Ascending aorta (tissue), 2 donors: Measurements from ENCODE around the gene ENSA. TPM values are rescaled to one million over a fixed set of nuclear protein-coding genes. Genes with fewer than 3 reads are reported as not detected.

ENCODE experiments used
- DNase-seq, 2 donors: peaks; one replicate each; pipeline ENCODE4 v3.0.0-alpha.2; 2019; ENCODE audit warnings: low spot score in 2 of 2
- H3K27ac ChIP-seq, 2 donors: fragments of 200-600 bp; sonication (generic); one replicate each; pipeline ENCODE4 v1.5.1; 2016 to 2017; ENCODE audit warnings: mild to moderate bottlenecking in 1 of 2
- H3K27me3 ChIP-seq: fragments of 200-600 bp; sonication (generic); one replicate; pipeline ENCODE4 v1.5.1; 2017
- H3K36me3 ChIP-seq, 2 donors: fragments of 200-600 bp; sonication (generic); one replicate each; pipeline ENCODE4 v1.5.1; 2016
- H3K4me1 ChIP-seq, 2 donors: fragments of 200-600 bp; sonication (generic); one replicate each; pipeline ENCODE4 v1.5.1; 2016 to 2017; ENCODE audit warnings: mild to moderate bottlenecking in 1 of 2
- H3K4me3 ChIP-seq, 2 donors: fragments of 200-600 bp; sonication (generic); one replicate each; pipeline ENCODE4 v1.5.1; 2016 to 2017; ENCODE audit warnings: mild to moderate bottlenecking in 1 of 2
- H3K9me3 ChIP-seq, 2 donors: fragments of 200-600 bp; sonication (generic); one replicate each; pipeline ENCODE4 v1.5.1; 2016
- CTCF ChIP-seq, 3 experiments: fragments of 200-600 bp in 2 of 3; fragments of 450-650 bp in 1 of 3; sonication (generic) in 2 of 3; IDR thresholded peaks; one replicate each; pipeline ENCODE4 v1.5.1; 2016 to 2019; ENCODE audit warnings: antibody characterized with exemption in 3 of 3, mild to moderate bottlenecking in 1 of 3, moderate library complexity in 1 of 3
- intact Hi-C: fragments of 100-400 bp; cut with DNase I; formaldehyde crosslinking; loops from one replicate; pipeline ENCODE4 v1.15.1; 2023
- total RNA-seq: library from RNA; depleted of rRNA; stranded (reverse); fragments of >200 nt; gene quantifications from one replicate; pipeline ENCODE4 v1.1.0, GENCODE V29; 2016

Gene ENSA
- total RNA-seq, 1 donor from 2014 or later, result 138 TPM

- intact Hi-C loops, result loop anchor here (1.0 to 2.0 kb wide), 3 partner anchors 18 to 41 kb away; no protein-coding TSS in a partner anchor
- H3K4me3 ChIP-seq, result peak within 1 kb of the TSS; percentile 93 to 94
- H3K9me3 ChIP-seq, result no peaks in the 10 kb centered on the region
- H3K4me1 ChIP-seq, result peaks cover 0 to 9% of the 10 kb centered on the region in 2 donors
- H3K36me3 ChIP-seq, result peaks cover 29 to 50% of the 10 kb centered on the region in 2 donors
- peak in 1 of 3 experiments; percentile 17 for TF ChIP-seq CTCF (IDR thresholded peaks at IDR 0.05)
- DNase-seq, result peak; percentile 74 to 97
- no peaks in the 10 kb centered on the region for H3K27me3 ChIP-seq
- H3K27ac ChIP-seq, result peak within 1 kb of the TSS; percentile 98 to 100
Measured at GRCh38 chr1:150579110-150579944, 50.1 kb downstream of the ENSA start, which contains the start of gene MCL1. TSS of gene MCL1 (minus strand) at chr1:150579610. CDS start at chr1:150579530, 80 bp downstream.

DNA sequence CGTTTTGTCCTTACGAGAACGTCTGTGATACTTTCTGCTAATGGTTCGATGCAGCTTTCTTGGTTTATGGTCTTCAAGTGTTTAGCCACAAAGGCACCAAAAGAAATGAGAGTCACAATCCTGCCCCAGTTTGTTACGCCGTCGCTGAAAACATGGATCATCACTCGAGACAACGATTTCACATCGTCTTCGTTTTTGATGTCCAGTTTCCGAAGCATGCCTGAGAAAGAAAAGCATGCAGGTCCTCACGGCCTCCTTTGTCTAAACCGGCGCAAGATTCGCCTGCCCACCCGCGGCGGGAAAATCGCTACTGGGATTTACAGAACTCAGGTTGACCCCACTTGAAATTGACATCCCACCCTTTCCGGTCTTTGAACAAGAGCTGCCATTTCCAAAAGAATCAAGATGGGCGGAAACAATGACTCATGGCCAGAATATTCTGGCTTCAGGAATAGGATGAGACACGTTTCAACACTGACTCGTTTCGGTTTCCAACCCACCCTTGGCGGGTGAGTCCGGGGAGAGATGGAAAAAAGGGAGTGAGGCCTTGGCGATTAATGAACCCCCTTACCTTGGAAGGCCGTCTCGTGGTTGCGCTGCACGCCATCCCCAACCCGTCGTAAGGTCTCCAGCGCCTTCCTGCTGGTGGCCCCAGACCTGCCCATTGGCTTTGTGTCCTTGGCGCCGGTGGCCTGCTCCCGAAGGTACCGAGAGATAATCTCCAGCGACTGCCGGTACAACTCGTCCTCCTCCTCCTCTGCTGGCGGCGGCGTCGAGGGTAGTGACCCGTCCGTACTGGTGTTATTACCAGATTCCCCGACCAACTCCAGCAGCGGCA lies 50.9 kb downstream of the ENSA start:
- intact Hi-C loops, result loop anchor here (1.0 to 2.0 kb wide), 3 partner anchors 17 to 42 kb away; no protein-coding TSS in a partner anchor
- peak overlapping the region; percentile 98 to 100 for H3K27ac ChIP-seq

GRCh38 chr1:150577557-150578271 lies 51.7 kb downstream of the ENSA start:
- no peak for DNase-seq
- H3K4me3 ChIP-seq, result peak overlapping the region; percentile 93 to 94
- H3K36me3 ChIP-seq, result peaks cover 40 to 66% of the 10 kb centered on the region in 2 donors
- intact Hi-C loops, result loop anchor here (2.0 kb wide), 2 partner anchors 27 to 43 kb away; no protein-coding TSS in a partner anchor
- no peaks in the 10 kb centered on the region for H3K9me3 ChIP-seq
- peak overlapping the region; percentile 98 to 100 for H3K27ac ChIP-seq
- no peak for TF ChIP-seq CTCF (IDR thresholded peaks at IDR 0.05)
- peaks cover 7 to 25% of the 10 kb centered on the region in 2 donors for H3K4me1 ChIP-seq
- H3K27me3 ChIP-seq, result no peaks in the 10 kb centered on the region

More for the DNA sequence above, 50.9 kb downstream of the ENSA start:
- DNase-seq, result peak in 1 of 2 donors; percentile 81
- Histone ChIP-seq H3K9me3 (no peaks in the 10 kb centered on the region), H3K36me3 (peaks cover 34 to 58% of the 10 kb centered on the region in 2 donors), H3K27me3 (no peaks in the 10 kb centered on the region), H3K4me3 (peak overlapping the region; percentile 93 to 94), H3K4me1 (peaks cover 0 to 17% of the 10 kb centered on the region in 2 donors)
- no peak for TF ChIP-seq CTCF (IDR thresholded peaks at IDR 0.05)

- peaks cover 44 to 73% of the 10 kb centered on the region in 2 donors for H3K36me3 ChIP-seq
- no peaks in the 10 kb centered on the region for H3K27me3 ChIP-seq
- peak overlapping the region; percentile 93 to 94 for H3K4me3 ChIP-seq
- H3K27ac ChIP-seq, result peak overlapping the region; percentile 98 to 100
- peaks cover 11 to 32% of the 10 kb centered on the region in 2 donors for H3K4me1 ChIP-seq
- intact Hi-C loops, result loop anchor here (1.0 kb wide), 1 partner anchor 14 kb away; no protein-coding TSS in a partner anchor
- no peaks in the 10 kb centered on the region for H3K9me3 ChIP-seq
- DNase-seq, result no peak
- no peak for TF ChIP-seq CTCF (IDR thresholded peaks at IDR 0.05)
Measured at GRCh38 chr1:150576794-150577556, 52.4 kb downstream of the ENSA start.
